HG02571 (cell line): Measurements from ENCODE around the gene CDH13.

ENCODE experiments used
- ATAC-seq: cut with Tn5 transposase; IDR thresholded peaks from one replicate; pipeline ENCODE4 v1.9.1; 2021; ENCODE audit warnings: mild to moderate bottlenecking, moderate library complexity; ENCODE audit not compliant: unreplicated experiment

Gene CDH13

GRCh38 chr16:83762992-83763358 is 1136.2 kb downstream of the CDH13 start:
- no peak for ATAC-seq

GRCh38 chr16:83768986-83769385 is 1142.2 kb downstream of the CDH13 start:
- ATAC-seq = no peak

- ATAC-seq = no peak
These were observed 1142.7 kb downstream of the CDH13 start for GRCh38 chr16:83769397-83770008.

GRCh38 chr16:83771306-83771942 is 1144.7 kb downstream of the CDH13 start:
- no peak for ATAC-seq

- ATAC-seq = no peak
These were observed 1146.0 kb downstream of the CDH13 start for GRCh38 chr16:83772806-83773205.

GRCh38 chr16:83774066-83774465 is 1147.3 kb downstream of the CDH13 start:
- ATAC-seq = no peak

GRCh38 chr16:83776944-83777343 is 1150.2 kb downstream of the CDH13 start:
- ATAC-seq = no peak

GRCh38 chr16:83779886-83780285 is 1153.1 kb downstream of the CDH13 start:
- no peak for ATAC-seq

- ATAC-seq = no peak
These were observed 1158.7 kb downstream of the CDH13 start for GRCh38 chr16:83785455-83785854.

GRCh38 chr16:83789642-83790401 is 1163.1 kb downstream of the CDH13 start:
- ATAC-seq = no peak

- no peak for ATAC-seq
These were observed 1165.1 kb downstream of the CDH13 start for GRCh38 chr16:83791916-83792315.

GRCh38 chr16:83792391-83792790 is 1165.6 kb downstream of the CDH13 start:
- ATAC-seq = no peak

GRCh38 chr16:83793179-83793578 is 1166.4 kb downstream of the CDH13 start:
- ATAC-seq = no peak

GRCh38 chr16:83794860-83795554 is 1168.2 kb downstream of the CDH13 start:
- no peak for ATAC-seq

- ATAC-seq = no peak
These were observed 1170.2 kb downstream of the CDH13 start for GRCh38 chr16:83797013-83797412.

- ATAC-seq = no peak
These were observed 1172.6 kb downstream of the CDH13 start for GRCh38 chr16:83799336-83799735.

GRCh38 chr16:83802135-83802534 is 1175.4 kb downstream of the CDH13 start:
- no peak for ATAC-seq

- no peak for ATAC-seq
These were observed 1175.9 kb downstream of the CDH13 start for GRCh38 chr16:83802554-83803205.

GRCh38 chr16:83803811-83804210 is 1177.0 kb downstream of the CDH13 start:
- no peak for ATAC-seq

GRCh38 chr16:83804366-83804765 is 1177.6 kb downstream of the CDH13 start:
- ATAC-seq = no peak

GRCh38 chr16:83806036-83806435 is 1179.3 kb downstream of the CDH13 start:
- ATAC-seq = no peak
